Fibroblast of the aortic adventitia (primary cell): ENCODE measurements around the gene WNT3A. TPM values are rescaled to one million over a fixed set of nuclear protein-coding genes. Genes with fewer than 3 reads are reported as not detected.
A peak's percentile ranks its signal among the peaks of the same experiment; 100 is the strongest.

Source experiments
- DNase-seq: peaks from one replicate; pipeline ENCODE4 v3.0.0-alpha.2; 2010; ENCODE audit warnings: low read depth
- H3K4me3 ChIP-seq: 2 replicates; pipeline ENCODE4 v1.5.1; 2011; ENCODE audit warnings: low read depth, mild to moderate bottlenecking, control low read depth, low read length, moderate library complexity
- total RNA-seq: library from RNA; depleted of rRNA; stranded (reverse); fragments of >200 nt; gene quantifications from 2 replicates; pipeline ENCODE4 v1.2.3, GENCODE V29; 2012; ENCODE audit warnings: low replicate concordance
- TF ChIP-seq, protein P1 (sequence below): IDR thresholded peaks from 2 replicates; pipeline ENCODE4 v1.5.1; 2011; ENCODE audit warnings: mild to moderate bottlenecking, low read length, control low read depth, inconsistent platforms; ENCODE audit not compliant: insufficient read depth

WNT3A gene
- total RNA-seq, 1 donor = not detected

DNA sequence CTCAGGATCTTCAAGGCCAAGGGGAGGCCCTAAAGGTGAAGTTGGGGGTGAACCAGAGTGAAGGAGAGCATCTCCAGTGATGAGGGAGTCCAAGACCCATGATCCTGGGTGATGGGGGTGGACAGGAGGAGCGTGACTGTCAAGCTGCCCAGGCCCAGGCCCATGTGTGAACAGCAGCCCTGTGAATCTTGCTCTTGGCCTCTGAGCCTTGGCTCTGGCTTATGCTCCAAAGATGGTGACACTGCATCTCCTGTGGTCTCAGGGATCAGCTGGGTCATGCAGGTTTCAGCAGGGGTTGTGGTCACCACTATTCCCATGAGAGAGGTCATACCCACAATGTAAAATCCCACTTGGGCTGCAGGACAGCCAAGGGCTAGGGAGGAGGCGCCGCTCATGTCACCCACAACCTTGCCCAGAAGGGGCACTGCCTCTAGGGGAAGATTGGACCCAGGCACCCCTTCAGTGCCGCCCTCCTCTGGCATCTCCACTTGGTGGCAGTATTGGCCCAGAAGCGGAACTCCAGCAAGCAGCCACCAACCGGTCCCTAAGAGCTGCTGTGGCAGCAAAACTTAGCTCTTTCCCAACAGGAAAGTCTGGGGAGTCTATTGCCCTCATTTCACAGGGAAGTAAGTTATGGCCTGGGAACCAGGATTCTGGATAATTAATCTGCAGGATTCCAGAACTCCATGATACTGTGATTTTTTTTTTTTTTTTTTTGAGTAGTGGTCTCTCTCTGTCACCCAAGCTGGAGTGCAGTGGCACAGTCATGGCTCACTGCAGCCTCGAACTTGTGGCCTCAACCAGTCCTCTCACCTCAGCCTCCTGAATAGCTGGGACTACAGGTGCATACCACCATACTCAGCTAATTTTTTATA, 7.5 kb upstream of the WNT3A start:
- TF ChIP-seq, protein P1, sequence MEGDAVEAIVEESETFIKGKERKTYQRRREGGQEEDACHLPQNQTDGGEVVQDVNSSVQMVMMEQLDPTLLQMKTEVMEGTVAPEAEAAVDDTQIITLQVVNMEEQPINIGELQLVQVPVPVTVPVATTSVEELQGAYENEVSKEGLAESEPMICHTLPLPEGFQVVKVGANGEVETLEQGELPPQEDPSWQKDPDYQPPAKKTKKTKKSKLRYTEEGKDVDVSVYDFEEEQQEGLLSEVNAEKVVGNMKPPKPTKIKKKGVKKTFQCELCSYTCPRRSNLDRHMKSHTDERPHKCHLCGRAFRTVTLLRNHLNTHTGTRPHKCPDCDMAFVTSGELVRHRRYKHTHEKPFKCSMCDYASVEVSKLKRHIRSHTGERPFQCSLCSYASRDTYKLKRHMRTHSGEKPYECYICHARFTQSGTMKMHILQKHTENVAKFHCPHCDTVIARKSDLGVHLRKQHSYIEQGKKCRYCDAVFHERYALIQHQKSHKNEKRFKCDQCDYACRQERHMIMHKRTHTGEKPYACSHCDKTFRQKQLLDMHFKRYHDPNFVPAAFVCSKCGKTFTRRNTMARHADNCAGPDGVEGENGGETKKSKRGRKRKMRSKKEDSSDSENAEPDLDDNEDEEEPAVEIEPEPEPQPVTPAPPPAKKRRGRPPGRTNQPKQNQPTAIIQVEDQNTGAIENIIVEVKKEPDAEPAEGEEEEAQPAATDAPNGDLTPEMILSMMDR = peak; percentile 70
- no peak overlapping the region for H3K4me3 ChIP-seq
- DNase-seq = peak; percentile 60

DNA sequence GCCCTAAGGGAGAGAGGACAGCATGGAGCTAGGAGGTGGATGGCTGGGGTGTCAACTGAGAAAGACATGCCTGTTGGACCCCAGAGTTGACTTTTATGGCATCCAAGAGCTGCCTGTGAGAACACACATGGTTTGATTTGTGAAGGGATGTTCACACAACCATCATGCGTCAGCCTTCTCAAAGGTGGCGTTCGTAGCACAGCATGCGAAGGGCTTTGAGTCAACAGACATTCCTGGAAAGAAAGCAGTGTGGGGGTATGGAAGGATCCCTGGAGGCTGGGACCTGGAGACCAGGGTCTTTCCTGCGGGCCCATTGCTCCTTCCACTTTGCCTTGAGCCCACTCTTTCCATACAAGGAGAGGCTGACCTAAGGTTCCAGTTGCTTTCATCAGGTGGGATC, 6.4 kb upstream of the WNT3A start:
- no peak for DNase-seq
- H3K4me3 ChIP-seq = no peak overlapping the region
- TF ChIP-seq, protein P1 = no peak

DNA sequence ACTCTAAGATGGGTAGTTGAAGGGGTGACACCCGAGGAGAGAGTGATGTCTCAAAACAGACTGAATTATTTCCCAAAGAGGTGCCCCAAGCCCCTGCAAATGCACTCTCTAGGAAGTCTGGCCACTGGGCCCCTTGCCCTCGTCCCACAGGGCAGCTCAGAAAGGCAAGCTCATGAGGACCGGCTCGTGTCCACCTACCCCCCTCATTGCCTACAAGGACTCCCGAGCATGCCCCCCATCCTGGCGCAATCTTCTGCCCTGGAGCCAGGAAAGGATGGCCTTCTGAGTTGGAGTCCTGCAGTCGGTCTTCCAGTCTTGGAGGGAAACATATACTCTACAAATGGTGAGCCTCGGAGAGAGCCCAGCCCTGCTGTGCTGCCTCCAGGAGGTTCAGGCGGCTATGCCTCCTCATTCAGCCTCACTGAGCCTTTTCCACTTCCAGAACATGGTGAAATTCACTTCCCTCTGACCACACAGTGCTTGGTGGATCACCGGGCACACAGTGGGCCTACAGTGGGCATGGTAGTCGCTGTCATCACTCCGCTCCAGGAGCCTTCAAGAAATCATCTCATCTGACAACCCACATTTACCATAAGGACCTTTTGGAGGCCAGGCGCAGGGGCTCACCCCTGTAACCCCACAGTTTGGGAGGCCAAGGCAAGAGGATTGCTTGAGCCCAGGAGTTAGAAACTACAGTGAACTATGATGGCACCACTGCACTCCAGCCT, 5.8 kb upstream of the WNT3A start:
- no peak overlapping the region for H3K4me3 ChIP-seq
- TF ChIP-seq, protein P1 = no peak
- DNase-seq = no peak

DNA sequence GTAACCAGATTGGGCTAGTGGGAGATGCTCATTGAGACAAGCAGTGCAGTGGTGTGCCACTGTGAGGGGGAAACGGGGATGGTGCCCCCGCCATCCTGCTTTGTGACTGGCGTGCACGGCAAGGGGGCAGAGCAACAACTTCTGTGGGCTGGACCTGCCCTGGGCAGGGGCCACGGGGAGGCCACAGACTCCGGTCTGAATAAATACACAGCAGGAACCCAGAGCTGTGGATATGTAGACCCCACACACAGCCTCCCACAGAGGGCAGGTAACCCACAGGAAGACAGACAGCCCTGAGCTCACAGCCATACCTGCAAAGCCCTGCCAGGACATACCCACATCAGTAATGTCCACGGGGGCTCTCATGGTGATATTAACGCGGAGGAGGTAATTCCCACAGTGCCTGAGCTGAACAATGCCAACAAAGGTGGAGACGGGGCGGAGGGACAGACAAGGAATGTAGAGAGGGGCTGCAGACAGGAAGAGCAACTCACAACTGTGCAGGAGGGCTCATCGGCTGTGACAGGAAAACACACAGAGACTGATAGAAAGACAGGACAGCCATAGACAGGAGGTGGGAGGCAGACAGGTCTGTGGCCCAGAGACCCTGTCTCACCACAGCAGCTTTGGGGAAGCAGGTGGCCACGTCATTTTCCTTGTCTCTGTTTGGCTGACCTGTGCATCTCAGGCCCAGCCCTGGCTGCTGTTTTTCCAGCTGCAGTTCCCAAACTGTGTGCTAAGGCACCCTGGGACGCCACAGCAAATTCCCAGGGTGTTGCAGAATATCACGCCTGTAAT, 4.9 kb upstream of the WNT3A start:
- H3K4me3 ChIP-seq = no peak overlapping the region
- no peak for DNase-seq
- TF ChIP-seq, protein P1 = no peak

DNA sequence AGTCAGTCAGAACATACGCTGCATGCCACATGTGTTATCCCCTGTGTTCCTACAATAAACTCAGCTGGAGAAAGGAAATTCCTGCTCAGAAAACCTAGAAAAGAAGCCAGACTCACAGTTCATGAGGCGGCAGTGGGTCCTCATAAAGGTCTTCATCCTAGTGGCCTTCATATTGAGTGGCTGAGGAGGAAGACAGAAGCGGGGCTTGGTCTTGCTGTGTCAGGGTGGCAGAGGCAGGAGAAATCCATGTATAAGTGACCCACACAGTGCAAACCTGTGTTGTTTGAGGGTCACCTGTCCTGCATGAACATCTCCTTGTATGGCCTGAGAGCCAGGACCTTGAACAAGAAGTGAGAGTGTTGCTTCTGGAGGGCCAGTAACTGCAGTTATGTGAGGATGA, 4.0 kb upstream of the WNT3A start:
- no peak overlapping the region for H3K4me3 ChIP-seq
- TF ChIP-seq, protein P1 = no peak
- no peak for DNase-seq

DNA sequence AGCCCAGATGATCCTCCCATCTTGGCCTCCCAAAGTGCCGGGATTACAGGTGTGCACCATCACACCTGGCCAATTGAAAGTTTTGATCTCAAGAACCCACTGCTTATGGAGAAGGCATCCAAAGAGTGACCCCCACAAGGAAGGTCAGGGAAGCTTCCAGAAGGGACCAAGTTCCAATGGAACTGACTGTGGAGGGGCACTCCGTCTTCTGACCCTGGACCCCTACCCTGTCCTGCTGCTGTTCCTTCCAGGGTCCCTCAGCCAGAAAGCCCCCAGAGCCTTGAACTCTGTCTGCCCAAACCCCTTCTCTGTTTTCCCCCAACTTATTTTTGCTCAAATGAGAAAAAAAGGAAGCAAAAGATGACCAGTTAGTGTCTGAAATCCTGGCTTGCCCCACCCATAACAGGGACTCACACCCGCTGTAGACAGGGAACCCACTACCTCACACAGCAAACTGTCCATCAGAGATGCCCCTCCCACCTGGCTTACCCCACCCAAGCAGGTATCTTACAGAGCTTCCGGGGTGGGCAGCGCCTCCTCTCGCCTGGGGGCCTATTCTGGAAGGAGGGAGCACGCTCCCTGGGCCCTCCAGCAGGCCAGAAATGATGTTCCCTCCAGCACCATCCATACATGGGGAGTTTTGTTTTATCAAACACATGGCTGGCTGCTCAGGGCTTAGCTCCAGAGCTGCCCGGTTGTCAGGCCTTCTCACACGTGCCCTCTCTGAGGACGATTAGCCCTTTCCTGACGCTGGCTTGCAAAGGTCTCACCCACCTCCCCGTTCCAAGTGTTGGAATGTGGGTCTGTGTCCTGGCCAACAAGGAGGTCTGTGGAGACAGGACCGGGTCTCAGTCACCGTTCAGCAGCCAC, 3.1 kb upstream of the WNT3A start:
- H3K4me3 ChIP-seq = no peak overlapping the region
- TF ChIP-seq, protein P1 = no peak
- no peak for DNase-seq
